ENCODE results near the gene ASCL3. TPM values are rescaled to one million over a fixed set of nuclear protein-coding genes. Genes with fewer than 3 reads are reported as not detected.

Gene ASCL3
- total RNA-seq, 4 donors from 2014 or later: not detected

DNA sequence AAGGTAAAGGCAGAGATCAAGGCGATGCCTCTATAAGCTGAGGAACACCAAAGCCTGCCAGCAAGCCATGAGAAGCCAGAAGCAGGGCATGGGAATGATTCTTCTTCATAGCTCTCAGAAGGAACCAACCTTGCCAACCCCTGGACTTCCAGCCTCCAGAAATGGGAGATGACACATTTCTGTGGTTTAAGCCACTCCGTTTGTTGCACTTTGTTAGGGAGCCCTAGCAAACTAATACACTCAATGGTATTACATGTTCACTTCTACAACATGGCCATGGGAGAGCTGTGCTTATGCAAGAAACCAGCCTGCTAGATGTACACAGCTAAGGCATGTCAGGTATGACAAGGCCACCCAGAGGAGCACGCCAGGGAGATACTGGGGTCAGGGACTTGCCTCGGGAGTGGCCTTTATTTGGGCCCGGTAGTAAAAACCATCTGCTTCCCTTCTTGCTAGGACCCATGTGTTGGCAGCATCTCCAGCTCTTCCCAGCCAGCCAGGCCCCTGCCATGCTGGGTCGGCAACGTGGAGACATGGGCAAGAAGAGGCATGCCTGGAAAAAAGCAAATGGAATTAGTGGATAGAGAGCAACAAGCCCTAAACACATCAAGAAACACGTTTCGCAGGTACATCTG lies 13.7 kb downstream of the ASCL3 start:
- no peak overlapping the region for H3K4me3 ChIP-seq
- ATAC-seq: no peak
- H3K9me3 ChIP-seq: no peaks in the 10 kb centered on the region
- no peaks in the 10 kb centered on the region for H3K27me3 ChIP-seq
- WGBS, 2 donors (ENCODE audit: low coverage in 1 of 2): 85 to 100% methylated on average over 2 to 4 of the region's 9 CpGs
- H3K27ac ChIP-seq: no peak overlapping the region
- no peaks in the 10 kb centered on the region for H3K4me1 ChIP-seq
- TF ChIP-seq, protein P1, sequence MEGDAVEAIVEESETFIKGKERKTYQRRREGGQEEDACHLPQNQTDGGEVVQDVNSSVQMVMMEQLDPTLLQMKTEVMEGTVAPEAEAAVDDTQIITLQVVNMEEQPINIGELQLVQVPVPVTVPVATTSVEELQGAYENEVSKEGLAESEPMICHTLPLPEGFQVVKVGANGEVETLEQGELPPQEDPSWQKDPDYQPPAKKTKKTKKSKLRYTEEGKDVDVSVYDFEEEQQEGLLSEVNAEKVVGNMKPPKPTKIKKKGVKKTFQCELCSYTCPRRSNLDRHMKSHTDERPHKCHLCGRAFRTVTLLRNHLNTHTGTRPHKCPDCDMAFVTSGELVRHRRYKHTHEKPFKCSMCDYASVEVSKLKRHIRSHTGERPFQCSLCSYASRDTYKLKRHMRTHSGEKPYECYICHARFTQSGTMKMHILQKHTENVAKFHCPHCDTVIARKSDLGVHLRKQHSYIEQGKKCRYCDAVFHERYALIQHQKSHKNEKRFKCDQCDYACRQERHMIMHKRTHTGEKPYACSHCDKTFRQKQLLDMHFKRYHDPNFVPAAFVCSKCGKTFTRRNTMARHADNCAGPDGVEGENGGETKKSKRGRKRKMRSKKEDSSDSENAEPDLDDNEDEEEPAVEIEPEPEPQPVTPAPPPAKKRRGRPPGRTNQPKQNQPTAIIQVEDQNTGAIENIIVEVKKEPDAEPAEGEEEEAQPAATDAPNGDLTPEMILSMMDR (IDR thresholded peaks at IDR 0.05): no peak
- TF ChIP-seq EP300 (IDR thresholded peaks at IDR 0.05): no peak
- TF ChIP-seq POLR2AphosphoS5 (IDR thresholded peaks at IDR 0.05): no peak
- TF ChIP-seq POLR2A (IDR thresholded peaks at IDR 0.05): no peak
- H3K36me3 ChIP-seq: peaks cover 0 to 17% of the 10 kb centered on the region in 2 donors

DNA sequence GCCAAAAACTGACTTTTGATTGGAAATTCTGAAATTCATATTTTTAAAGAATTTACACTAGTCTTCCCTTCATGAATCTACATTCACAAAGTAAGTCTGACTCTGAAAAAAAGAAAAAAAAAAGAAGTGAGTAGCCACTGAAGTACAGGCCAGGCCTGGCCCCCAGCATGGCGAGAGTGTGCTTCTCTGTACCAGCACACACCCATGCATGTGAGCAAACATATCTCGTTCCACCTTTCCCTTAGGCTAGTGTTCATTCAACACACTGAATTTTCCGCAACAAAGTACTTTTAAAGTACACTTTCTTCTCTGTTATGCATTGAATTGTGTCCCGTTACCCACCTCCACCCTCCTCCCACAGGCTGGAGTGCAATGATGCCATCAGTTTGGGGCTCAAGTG lies 14.6 kb downstream of the ASCL3 start:
- no peak for TF ChIP-seq POLR2A (IDR thresholded peaks at IDR 0.05)
- no peak for TF ChIP-seq POLR2AphosphoS5 (IDR thresholded peaks at IDR 0.05)
- no peak for TF ChIP-seq EP300 (IDR thresholded peaks at IDR 0.05)
- TF ChIP-seq, protein P1 (IDR thresholded peaks at IDR 0.05): no peak
- 98% methylated on average over 4 of the region's 4 CpGs for WGBS, 2 donors (ENCODE audit: low coverage in 1 of 2)
- ATAC-seq: no peak
- H3K27ac ChIP-seq: no peak overlapping the region
- no peaks in the 10 kb centered on the region for H3K9me3 ChIP-seq
- no peaks in the 10 kb centered on the region for H3K27me3 ChIP-seq
- peaks cover 0 to 26% of the 10 kb centered on the region in 2 donors for H3K36me3 ChIP-seq
- H3K4me1 ChIP-seq: no peaks in the 10 kb centered on the region
- no peak overlapping the region for H3K4me3 ChIP-seq

DNA sequence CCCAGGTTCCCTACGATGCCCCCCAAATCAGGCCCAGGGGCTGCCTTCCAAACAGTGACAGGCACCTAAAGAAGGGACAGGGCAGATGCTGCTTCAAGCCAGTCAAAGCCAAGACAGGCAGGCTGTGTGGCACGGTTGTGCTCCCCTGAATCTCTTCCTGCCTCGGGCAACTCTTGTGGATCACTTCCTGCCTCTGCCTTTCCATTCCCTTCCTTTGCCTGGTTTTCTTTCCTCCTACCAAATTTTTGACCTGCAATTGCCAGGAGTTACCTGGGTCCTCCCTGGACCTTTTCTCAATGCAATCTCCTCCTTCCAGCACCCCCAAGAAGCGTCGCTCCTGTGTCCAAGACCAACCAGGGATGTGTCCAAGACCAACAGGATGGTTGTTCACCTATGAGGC lies 15.6 kb downstream of the ASCL3 start:
- H3K4me1 ChIP-seq: no peaks in the 10 kb centered on the region
- H3K9me3 ChIP-seq: no peaks in the 10 kb centered on the region
- no peak for TF ChIP-seq POLR2AphosphoS5 (IDR thresholded peaks at IDR 0.05)
- TF ChIP-seq, protein P1 (IDR thresholded peaks at IDR 0.05): no peak
- TF ChIP-seq EP300 (IDR thresholded peaks at IDR 0.05): no peak
- no peak for TF ChIP-seq POLR2A (IDR thresholded peaks at IDR 0.05)
- no peak for ATAC-seq
- WGBS, 2 donors (ENCODE audit: low coverage in 1 of 2): 67 to 69% methylated on average over 1 to 2 of the region's 5 CpGs
- no peak overlapping the region for H3K27ac ChIP-seq
- H3K36me3 ChIP-seq: peaks cover 0 to 36% of the 10 kb centered on the region in 2 donors
- H3K27me3 ChIP-seq: no peaks in the 10 kb centered on the region
- H3K4me3 ChIP-seq: no peak overlapping the region

DNA sequence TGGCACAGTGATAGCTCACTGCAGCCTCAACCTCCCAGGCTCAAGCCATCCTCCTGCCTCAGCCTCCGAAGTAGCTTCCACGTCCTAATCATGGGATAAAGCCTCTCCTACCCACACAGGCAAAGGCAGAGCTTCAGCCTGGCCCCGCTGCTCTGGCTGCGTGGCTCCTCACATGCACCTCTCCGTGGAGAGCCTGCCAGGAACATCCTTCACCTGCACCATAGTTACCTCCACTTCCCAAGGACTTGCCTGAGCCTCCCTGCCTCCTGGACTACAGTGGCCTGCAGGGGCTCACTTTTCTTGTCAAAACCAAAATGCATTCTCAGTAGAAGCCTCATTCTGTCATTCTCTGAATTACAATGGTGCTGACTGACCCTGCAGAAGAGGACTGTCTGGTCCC lies 16.6 kb downstream of the ASCL3 start:
- H3K4me1 ChIP-seq: no peaks in the 10 kb centered on the region
- no peak for ATAC-seq
- H3K9me3 ChIP-seq: no peaks in the 10 kb centered on the region
- no peak for TF ChIP-seq POLR2A (IDR thresholded peaks at IDR 0.05)
- no peak for TF ChIP-seq EP300 (IDR thresholded peaks at IDR 0.05)
- TF ChIP-seq, protein P1 (IDR thresholded peaks at IDR 0.05): no peak
- TF ChIP-seq POLR2AphosphoS5 (IDR thresholded peaks at IDR 0.05): no peak
- no peak overlapping the region for H3K27ac ChIP-seq
- H3K36me3 ChIP-seq: peaks cover 0 to 46% of the 10 kb centered on the region in 2 donors
- H3K27me3 ChIP-seq: no peaks in the 10 kb centered on the region
- H3K4me3 ChIP-seq: no peak overlapping the region
- WGBS, 2 donors (ENCODE audit: low coverage in 1 of 2): 82% methylated on average over 3 of the region's 5 CpGs; no CpG with 5 or more reads in 1 of the 2 donors

DNA sequence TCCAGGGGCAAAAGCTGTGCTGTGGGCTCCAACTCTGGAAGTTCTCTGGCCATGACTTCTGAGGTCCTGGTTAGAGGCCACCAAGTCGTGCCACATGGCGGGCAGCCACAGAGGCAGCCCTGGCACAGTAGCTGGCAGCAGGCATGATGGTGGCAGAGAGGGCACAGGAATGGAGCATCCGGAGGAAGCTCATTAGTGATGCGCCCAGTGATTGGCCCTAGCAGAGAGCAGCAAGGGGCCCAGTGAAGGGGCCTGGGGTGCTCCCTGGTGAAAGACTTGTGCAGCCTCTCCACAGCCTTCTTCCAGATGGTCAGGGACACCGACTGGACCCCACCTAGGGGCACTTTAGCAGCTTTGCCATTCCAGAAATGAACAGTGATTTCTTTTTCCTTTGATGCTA lies 17.1 kb downstream of the ASCL3 start:
- ATAC-seq: no peak
- 89% methylated on average over 1 of the region's 5 CpGs; no CpG with 5 or more reads in 1 of the 2 donors for WGBS, 2 donors (ENCODE audit: low coverage in 1 of 2)
- Histone ChIP-seq H3K4me3 (no peak overlapping the region), H3K36me3 (peaks cover 0 to 51% of the 10 kb centered on the region in 2 donors), H3K9me3 (no peaks in the 10 kb centered on the region), H3K27me3 (no peaks in the 10 kb centered on the region), H3K27ac (no peak overlapping the region), H3K4me1 (no peaks in the 10 kb centered on the region)
- no peak for TF ChIP-seq EP300 (IDR thresholded peaks at IDR 0.05)
- no peak for TF ChIP-seq POLR2A (IDR thresholded peaks at IDR 0.05)
- TF ChIP-seq POLR2AphosphoS5 (IDR thresholded peaks at IDR 0.05): no peak
- TF ChIP-seq, protein P1 (IDR thresholded peaks at IDR 0.05): no peak
